Measurements from ENCODE around the gene WDR3. TPM values are rescaled to one million over a fixed set of nuclear protein-coding genes. Genes with fewer than 3 reads are reported as not detected.

Gene WDR3
- 6.0 and 8.9 TPM in 2 replicates for total RNA-seq

GRCh38 chr1:117929343-117930172 is at the start of gene WDR3, which contains the start of gene GDAP2:
WDR3 (plus strand) TSS chr1:117929739; CDS start chr1:117933320, 3,581 bp downstream.
GDAP2 (minus strand) TSS chr1:117929621; CDS start chr1:117920357, 9,264 bp downstream.

Other genes with a start within 250 kb of the WDR3 start
- 10.6 and 12.7 TPM in 2 replicates for gene GDAP2, start 118 bp upstream of the WDR3 start, total RNA-seq

Measured in pericardium fibroblast (primary cell).